Activated T-helper 17 cell treated with anti-CD3 and anti-CD28 coated beads, Interleukin-2, amount 50 U/mL, for 72 hours (primary cell): ENCODE measurements around the gene FANCC. TPM values are rescaled to one million over a fixed set of nuclear protein-coding genes. Genes with fewer than 3 reads are reported as not detected.
A peak's percentile ranks its signal among the peaks of the same experiment; 100 is the strongest.
"Not testable (repeated sequence)": the region's sequence is repeated elsewhere in the genome, so short reads cannot be mapped to it uniquely, and the experiment has no call there.

ENCODE experiments used
- ATAC-seq: fragments of 150-1000 bp; cut with Tn5 transposase; replicated peaks from 2 replicates; pipeline ENCODE4 v1.10.0; 2021; ENCODE audit warnings: mild to moderate bottlenecking, moderate library complexity
- H3K27ac Mint-ChIP-seq: one replicate; pipeline ENCODE4 v1.8.0; 2022; ENCODE audit warnings: mixed read lengths
- H3K27me3 Mint-ChIP-seq: one replicate; pipeline ENCODE4 v1.8.0; 2022; ENCODE audit warnings: mixed read lengths
- H3K36me3 Mint-ChIP-seq: one replicate; pipeline ENCODE4 v1.8.0; 2022; ENCODE audit warnings: low read depth, mild to moderate bottlenecking, mixed read lengths
- H3K4me1 Mint-ChIP-seq: one replicate; pipeline ENCODE4 v1.8.0; 2022; ENCODE audit warnings: mixed read lengths
- H3K4me3 Mint-ChIP-seq: one replicate; pipeline ENCODE4 v1.8.0; 2022; ENCODE audit warnings: mild to moderate bottlenecking, mixed read lengths
- H3K9me3 Mint-ChIP-seq: one replicate; pipeline ENCODE4 v1.8.0; 2022; ENCODE audit warnings: mixed read lengths
- total RNA-seq, 2 donors: library from RNA; stranded (reverse); gene quantifications; one replicate each; pipeline ENCODE4 v1.2.3, GENCODE V29; 2022

Gene FANCC
- total RNA-seq, 2 donors from 2014 or later, result 8.8 to 13.8 TPM

DNA sequence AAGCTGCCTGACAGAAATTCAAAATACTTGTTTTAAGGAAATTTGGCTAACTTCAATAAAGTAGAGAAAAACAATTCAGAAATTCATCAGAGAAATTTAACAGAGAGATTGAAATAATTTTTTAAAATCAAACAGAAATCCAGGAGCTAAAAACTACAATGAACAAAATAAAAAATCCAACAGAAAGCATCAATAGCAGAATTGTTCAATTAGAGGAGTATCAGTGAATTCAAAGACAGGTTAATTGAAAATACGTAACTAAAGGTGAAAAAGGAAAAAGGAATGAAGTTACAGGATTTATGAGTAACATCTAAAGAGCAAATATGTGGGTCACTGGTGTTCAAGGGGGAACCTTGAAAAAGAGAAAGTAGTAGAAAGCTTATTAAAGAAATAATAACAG lies 36.8 kb downstream of the FANCC start:
- no peak overlapping the region for H3K27ac Mint-ChIP-seq
- H3K9me3 Mint-ChIP-seq, result peaks cover 4% of the 10 kb centered on the region
- no peaks in the 10 kb centered on the region for H3K36me3 Mint-ChIP-seq
- ATAC-seq, result no peak
- H3K4me1 Mint-ChIP-seq, result no peaks in the 10 kb centered on the region
- H3K4me3 Mint-ChIP-seq, result no peak overlapping the region
- H3K27me3 Mint-ChIP-seq, result no peaks in the 10 kb centered on the region

DNA sequence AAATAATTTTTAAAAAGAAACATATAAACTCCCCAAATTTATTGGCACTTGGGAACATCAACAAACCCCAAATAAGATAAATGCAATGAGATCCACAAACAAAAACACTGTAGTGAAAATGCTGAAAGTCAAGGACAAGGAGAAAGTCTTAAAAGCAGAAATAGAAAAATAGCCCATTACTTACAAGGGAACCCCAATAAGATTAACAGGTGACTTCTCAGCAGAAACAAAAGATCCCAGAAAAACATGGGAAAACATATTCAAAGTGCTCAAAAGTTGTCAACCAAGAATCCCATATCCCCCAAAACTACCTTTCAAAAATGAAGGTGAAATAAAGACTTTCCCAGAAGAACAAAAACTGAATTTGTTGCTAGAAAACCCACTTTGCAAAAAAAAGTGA lies 40.0 kb downstream of the FANCC start:
- Mint-ChIP-seq H3K9me3 (peaks cover 4% of the 10 kb centered on the region), H3K27ac (no peak overlapping the region), H3K4me3 (no peak overlapping the region), H3K4me1 (no peaks in the 10 kb centered on the region), H3K27me3 (no peaks in the 10 kb centered on the region), H3K36me3 (no peaks in the 10 kb centered on the region)
- ATAC-seq, result no peak

DNA sequence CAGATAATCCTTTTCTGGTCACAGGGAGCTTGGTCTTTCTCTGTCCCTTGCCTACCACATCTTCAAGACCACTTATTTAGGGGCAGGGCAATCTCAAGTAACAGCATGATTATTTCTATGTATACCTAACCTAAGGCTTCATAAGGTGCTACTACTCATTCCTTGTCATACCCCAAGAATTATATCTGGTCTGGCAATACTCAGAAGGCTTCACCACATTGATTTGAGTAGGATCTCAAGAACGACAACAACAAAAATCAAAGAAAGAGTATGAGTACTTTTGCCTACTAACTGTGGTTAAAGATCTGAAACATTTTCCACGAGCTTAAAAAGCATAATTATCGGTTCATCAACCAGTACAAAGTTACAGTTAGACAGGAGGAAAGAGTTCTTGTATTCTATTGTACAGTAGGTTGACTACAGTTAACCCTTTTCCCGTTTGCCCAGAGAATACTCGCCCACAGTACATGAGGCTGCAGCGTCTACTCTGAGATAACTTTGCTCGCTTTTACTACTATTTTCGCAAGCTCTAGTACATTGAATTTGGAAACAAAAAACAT lies 41.0 kb downstream of the FANCC start:
- H3K9me3 Mint-ChIP-seq, result peaks cover 4% of the 10 kb centered on the region
- H3K36me3 Mint-ChIP-seq, result no peaks in the 10 kb centered on the region
- ATAC-seq, result peak; percentile 26
- no peak overlapping the region for H3K4me3 Mint-ChIP-seq
- H3K27me3 Mint-ChIP-seq, result no peaks in the 10 kb centered on the region
- H3K4me1 Mint-ChIP-seq, result no peaks in the 10 kb centered on the region
- no peak overlapping the region for H3K27ac Mint-ChIP-seq

DNA sequence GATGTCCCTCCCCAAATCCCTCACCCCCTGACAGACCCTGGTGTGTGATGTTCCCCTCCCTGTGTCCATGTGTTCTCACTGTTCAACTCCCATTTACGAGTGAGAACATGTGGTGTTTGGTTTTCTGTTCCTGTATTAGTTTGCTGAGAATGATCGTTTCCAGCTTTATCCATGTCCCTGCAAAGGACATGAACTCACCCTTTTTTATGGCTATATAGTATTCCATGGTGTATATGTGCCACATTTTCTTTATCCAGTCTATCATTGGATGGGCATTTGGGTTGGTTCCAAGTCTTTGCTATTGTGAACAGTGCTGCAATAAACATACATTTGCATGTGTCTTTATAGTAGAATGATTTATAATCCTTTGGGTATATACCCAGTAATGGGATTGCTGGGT lies 43.3 kb downstream of the FANCC start:
- not testable (repeated sequence) for ATAC-seq, H3K27me3 Mint-ChIP-seq

DNA sequence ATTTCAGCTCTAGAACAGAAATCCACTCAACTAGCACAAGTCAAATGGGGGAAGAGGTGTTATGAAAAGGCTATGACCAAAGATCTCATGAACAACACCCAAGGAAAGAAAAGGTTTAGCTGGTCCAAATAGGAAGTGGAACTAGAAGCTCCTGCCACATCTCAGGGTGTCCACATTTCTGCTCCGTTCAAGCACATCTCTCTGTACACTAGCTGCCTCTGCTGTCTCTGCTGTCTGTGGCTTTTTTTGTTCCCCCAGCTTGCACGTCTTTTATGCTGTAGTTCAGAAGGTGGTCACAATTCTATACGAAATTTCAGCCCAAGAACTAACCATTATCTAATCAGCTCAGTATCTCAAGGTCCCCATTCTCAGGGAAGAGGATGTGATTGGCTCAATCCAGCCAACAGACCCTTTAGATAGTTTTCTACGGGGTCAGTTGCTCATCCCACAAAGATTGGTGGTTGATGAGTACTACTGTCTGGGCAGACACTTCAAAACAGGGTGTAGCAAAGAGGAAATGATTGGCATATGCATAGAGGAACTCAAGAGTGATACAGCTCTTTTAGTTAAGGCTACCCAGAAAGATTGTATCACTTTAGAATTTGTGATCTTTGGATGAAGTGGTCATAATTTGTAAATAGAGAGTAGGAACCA lies 44.0 kb downstream of the FANCC start:
- H3K27me3 Mint-ChIP-seq, result no peaks in the 10 kb centered on the region
- H3K27ac Mint-ChIP-seq, result no peak overlapping the region
- H3K9me3 Mint-ChIP-seq, result no peaks in the 10 kb centered on the region
- no peak overlapping the region for H3K4me3 Mint-ChIP-seq
- ATAC-seq, result no peak
- peaks cover 4% of the 10 kb centered on the region for H3K4me1 Mint-ChIP-seq
- no peaks in the 10 kb centered on the region for H3K36me3 Mint-ChIP-seq

More for the DNA sequence above, 43.3 kb downstream of the FANCC start:
- H3K4me1 Mint-ChIP-seq, H3K4me3 Mint-ChIP-seq, H3K9me3 Mint-ChIP-seq, H3K36me3 Mint-ChIP-seq, H3K27ac Mint-ChIP-seq: not testable (repeated sequence)

DNA sequence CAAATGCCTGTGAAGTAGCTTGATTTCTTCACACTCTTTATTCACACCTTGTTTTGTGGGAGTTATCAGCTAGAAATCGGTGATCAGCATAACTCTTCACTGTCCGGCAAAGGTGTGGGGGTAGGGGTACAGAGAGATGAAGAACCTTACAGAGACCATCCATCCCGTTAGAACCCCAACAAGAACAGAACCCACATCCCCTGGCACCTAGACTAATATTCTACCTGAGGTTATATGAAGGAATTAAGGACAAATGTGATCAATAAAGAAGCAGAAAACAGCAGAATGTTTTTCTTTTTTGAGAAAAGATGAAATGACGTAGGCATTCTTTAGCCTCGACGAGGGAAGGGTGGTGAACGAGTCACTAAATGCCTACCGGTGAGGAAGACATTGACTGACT lies 44.7 kb downstream of the FANCC start:
- Mint-ChIP-seq H3K27ac (no peak overlapping the region), H3K4me1 (peaks cover 4% of the 10 kb centered on the region), H3K36me3 (no peaks in the 10 kb centered on the region), H3K4me3 (no peak overlapping the region), H3K9me3 (no peaks in the 10 kb centered on the region), H3K27me3 (no peaks in the 10 kb centered on the region)
- ATAC-seq, result no peak

DNA sequence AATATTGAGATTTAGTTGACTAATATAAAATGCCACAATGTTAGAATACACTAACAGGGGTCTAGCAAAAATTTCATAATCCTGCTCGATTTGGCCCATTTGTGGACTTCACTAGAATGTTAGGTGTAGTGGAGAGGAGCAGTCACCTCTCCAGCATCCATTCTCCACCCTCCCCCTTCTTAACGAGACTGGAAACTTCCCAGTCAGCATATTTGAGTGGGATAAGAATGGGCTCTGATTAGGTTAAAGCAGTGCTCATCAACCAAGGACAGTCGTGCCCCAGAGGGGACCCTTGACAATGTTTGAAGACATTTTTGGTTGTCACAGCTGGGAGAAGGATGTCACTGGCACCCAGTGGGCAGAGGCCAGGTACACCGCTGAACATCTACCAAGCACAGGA lies 46.7 kb downstream of the FANCC start:
- H3K9me3 Mint-ChIP-seq, result no peaks in the 10 kb centered on the region
- H3K36me3 Mint-ChIP-seq, result no peaks in the 10 kb centered on the region
- no peak overlapping the region for H3K27ac Mint-ChIP-seq
- ATAC-seq, result no peak
- H3K27me3 Mint-ChIP-seq, result no peaks in the 10 kb centered on the region
- H3K4me3 Mint-ChIP-seq, result no peak overlapping the region
- peaks cover 13% of the 10 kb centered on the region for H3K4me1 Mint-ChIP-seq

DNA sequence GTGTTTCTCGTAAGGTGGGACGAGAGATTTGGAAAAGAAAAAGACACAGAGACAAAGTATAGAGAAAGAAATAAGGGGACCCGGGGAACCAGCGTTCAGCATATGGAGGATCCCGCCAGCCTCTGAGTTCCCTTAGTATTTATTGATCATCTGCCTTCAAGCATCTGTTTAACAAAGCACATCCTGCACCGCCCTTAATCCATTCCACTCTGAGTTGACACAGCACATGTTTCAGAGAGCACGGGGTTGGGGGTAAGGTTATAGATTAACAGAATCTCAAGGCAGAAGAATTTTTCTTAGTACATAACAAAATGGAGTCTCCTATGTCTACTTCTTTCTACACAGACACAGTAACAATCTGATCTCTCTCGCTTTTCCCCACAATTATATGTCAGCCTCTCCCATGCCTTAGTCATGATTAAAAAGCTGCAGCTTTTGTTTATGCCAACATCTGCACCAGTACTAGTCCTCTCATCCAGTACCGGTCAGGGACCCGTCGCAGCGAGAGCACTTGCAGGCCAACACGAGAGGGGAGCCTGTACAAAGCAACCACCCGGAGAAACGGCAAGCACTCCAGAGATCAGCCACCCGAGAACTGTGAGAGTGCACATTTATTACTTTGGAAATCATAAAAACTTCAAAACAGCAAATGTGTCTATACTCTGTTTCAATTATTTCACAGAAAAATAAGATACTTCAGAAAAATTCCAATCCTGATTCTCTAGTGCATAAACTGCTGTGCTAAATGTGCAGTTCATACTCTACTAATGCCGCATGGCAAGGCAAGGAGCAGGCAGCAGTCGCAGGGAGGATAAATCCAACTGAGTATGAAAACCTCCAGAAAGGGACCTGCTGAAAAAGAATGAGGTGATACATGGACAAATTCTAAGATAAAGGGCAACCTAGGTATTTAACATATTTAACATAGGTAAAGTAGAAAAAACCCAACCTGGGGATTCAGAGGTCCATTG lies 47.4 kb downstream of the FANCC start:
- not testable (repeated sequence) for H3K9me3 Mint-ChIP-seq, H3K36me3 Mint-ChIP-seq, H3K4me3 Mint-ChIP-seq, H3K27me3 Mint-ChIP-seq, ATAC-seq, H3K27ac Mint-ChIP-seq
- H3K4me1 Mint-ChIP-seq, result peaks cover 16% of the 10 kb centered on the region

DNA sequence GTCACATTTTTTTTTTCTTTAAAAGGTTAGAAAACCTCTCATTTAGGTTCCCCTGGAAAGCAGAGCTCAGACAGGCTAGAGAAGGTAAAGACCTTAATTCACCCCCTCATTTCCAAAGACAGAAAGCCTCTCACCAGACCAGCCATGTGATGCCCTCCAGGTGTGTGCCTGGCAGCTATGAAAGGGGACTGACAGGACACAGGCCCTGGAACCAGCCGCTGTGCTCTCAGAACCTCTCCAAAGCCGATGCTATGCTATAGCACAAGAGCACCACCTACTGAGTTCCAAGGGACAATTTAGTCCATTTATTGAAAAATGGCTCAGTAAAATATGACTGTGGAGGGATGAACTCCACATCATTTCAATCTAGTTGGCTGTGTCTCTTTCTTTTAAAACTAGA lies 48.8 kb downstream of the FANCC start:
- no peak overlapping the region for H3K27ac Mint-ChIP-seq
- no peak for ATAC-seq
- H3K9me3 Mint-ChIP-seq, result no peaks in the 10 kb centered on the region
- H3K4me3 Mint-ChIP-seq, result no peak overlapping the region
- H3K27me3 Mint-ChIP-seq, result no peaks in the 10 kb centered on the region
- peaks cover 16% of the 10 kb centered on the region for H3K4me1 Mint-ChIP-seq
- no peaks in the 10 kb centered on the region for H3K36me3 Mint-ChIP-seq

DNA sequence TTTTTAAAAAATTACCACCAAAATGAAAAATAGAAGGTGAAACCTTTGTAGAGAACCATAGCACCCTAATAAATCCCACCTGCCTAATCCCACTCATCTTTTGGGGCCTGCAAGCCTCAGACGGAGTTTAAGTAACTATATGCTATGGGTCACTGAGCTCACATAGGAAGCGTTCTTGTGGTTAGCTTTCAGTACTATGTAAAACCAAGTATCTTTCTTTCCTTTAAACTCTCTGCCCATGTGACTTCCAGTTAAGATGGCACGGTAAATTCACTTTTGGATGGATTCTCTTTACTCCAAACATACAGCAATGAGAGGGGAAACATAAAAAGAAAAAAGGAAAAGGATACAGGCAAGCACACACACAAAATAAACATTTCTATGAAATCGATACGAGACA lies 50.9 kb downstream of the FANCC start:
- no peaks in the 10 kb centered on the region for H3K27me3 Mint-ChIP-seq

DNA sequence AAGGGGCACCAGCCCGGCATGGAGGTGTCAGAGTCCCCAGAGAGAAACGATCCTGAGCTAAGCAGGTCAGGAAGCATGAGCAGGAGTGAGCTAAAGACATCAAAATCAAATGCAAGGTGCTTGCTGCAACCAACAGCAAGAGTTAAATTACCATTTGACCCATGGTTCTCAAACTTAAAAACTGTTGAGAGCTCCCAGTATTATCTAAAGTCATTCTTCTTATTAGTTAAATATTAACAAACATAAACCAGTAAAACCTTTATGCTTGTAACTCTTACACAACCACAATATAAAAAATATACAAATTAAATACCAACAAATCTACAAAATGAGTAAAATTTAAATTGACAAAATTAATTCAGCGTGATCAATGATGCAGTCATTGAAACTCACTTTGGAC lies 51.5 kb downstream of the FANCC start:
- peaks cover 16% of the 10 kb centered on the region for H3K4me1 Mint-ChIP-seq
- H3K36me3 Mint-ChIP-seq, result no peaks in the 10 kb centered on the region
- ATAC-seq, result no peak
- H3K4me3 Mint-ChIP-seq, result no peak overlapping the region
- no peaks in the 10 kb centered on the region for H3K9me3 Mint-ChIP-seq
- no peaks in the 10 kb centered on the region for H3K27me3 Mint-ChIP-seq
- H3K27ac Mint-ChIP-seq, result peak overlapping the region; percentile 39

More for the DNA sequence above, 50.9 kb downstream of the FANCC start:
- no peaks in the 10 kb centered on the region for H3K9me3 Mint-ChIP-seq
- H3K27ac Mint-ChIP-seq, result no peak overlapping the region
- H3K4me3 Mint-ChIP-seq, result no peak overlapping the region
- ATAC-seq, result no peak
- H3K4me1 Mint-ChIP-seq, result peaks cover 16% of the 10 kb centered on the region
- no peaks in the 10 kb centered on the region for H3K36me3 Mint-ChIP-seq

DNA sequence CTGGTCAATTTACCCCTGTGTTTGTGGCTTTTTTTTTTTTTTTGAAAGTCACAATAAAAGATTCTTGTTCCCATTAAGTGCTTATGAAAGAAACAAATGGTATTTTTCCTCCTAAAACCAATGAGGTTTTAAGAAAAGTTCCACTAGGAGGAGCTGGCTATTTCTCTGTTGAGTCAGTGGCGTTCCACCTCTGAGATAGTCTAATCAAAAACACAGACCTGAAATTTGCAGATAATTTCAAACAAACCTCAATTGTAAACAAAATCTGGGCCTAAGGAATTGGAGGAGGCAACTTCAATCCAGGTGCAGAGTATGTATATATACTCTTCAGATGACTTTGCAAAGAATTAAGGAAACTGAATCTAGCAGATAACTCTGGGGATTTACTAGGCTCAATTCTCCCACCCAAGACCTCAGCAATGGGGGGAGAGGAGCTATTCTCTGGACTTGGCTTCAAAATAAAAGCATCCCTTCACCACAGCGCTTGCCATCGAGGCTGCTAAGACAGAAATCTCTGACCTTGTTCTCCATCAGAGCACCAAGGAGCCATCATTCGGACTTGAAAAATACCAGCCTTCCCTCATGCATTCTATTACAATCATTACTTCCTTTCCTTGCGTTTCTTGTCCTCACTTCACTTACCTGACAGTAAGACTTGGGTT lies 52.4 kb downstream of the FANCC start:
- ATAC-seq, result no peak
- H3K4me3 Mint-ChIP-seq, result no peak overlapping the region
- no peaks in the 10 kb centered on the region for H3K36me3 Mint-ChIP-seq
- peaks cover 16% of the 10 kb centered on the region for H3K4me1 Mint-ChIP-seq
- peak overlapping the region; percentile 39 for H3K27ac Mint-ChIP-seq
- no peaks in the 10 kb centered on the region for H3K27me3 Mint-ChIP-seq
- H3K9me3 Mint-ChIP-seq, result no peaks in the 10 kb centered on the region

DNA sequence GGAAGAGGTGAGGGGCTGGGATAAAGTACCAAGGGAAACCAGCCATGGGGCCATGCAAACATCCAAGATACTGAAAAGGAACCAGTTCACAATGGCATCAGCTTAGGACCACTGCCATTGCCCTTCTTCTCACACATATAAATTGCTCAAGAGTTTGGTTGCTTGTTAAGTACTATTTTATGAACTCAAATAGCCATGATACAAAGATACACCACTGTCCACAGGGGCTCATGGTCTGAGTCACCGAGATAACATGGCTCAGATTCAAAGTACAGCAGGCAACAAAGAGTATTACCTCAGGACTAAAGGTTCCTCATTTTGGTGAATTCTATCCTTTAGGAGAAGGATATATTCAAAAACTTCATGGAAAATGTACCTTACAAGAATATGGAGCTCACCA lies 55.6 kb downstream of the FANCC start:
- no peak overlapping the region for H3K4me3 Mint-ChIP-seq
- H3K27me3 Mint-ChIP-seq, result no peaks in the 10 kb centered on the region
- no peak for ATAC-seq

DNA sequence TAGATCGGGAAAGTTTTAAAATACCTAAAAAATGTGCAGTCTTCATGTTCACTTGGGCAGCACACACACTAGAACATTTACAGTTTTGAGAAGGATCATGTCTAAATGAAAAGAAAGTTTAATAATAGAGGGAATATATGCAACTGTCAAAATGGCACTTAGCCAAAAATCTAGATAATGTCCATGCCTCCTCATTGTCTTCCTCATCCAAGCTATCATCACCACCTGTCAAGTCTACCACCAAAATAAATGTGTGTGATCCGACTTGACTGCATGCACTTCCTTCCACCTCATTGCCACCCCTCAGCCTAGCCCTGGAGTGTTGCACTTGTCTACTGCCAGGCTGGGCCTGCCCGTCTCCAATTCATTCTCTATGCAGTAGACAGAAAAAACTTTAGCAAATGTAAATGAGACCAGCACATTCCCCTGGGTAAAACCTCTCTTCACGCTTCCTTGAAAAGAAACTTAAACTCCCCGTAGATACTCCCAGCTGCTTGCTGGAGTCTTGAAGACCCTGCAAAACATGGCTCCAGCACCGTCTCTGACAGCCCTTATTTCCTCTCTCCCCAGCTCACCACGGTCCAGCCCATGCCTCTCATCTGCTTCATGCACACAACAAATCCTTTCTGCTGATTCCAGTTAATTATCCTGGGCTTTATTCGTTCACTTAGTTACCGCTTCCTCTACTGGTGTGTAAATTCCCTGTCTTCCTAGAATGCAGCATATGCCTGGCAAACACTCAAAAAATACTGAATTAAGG lies 66.9 kb downstream of the FANCC start:
- H3K27ac Mint-ChIP-seq, result no peak overlapping the region
- H3K9me3 Mint-ChIP-seq, result no peaks in the 10 kb centered on the region
- H3K36me3 Mint-ChIP-seq, result peaks cover 13% of the 10 kb centered on the region
- no peak overlapping the region for H3K4me3 Mint-ChIP-seq
- ATAC-seq, result no peak
- no peaks in the 10 kb centered on the region for H3K27me3 Mint-ChIP-seq
- no peaks in the 10 kb centered on the region for H3K4me1 Mint-ChIP-seq

More for the DNA sequence above, 55.6 kb downstream of the FANCC start:
- no peaks in the 10 kb centered on the region for H3K9me3 Mint-ChIP-seq
- H3K36me3 Mint-ChIP-seq, result no peaks in the 10 kb centered on the region
- no peak overlapping the region for H3K27ac Mint-ChIP-seq
- H3K4me1 Mint-ChIP-seq, result peaks cover 9% of the 10 kb centered on the region
